ACC112 (cell line): Measurements from ENCODE around the gene RASIP1.
"Not testable (repeated sequence)": the region's sequence is repeated elsewhere in the genome, so short reads cannot be mapped to it uniquely, and the experiment has no call there.

Source experiments
- H2AFZ ChIP-seq: fragments of 200-600 bp; sonication (generic); one replicate; pipeline ENCODE4 v1.6.0; 2017; ENCODE audit warnings: antibody characterized with exemption, low read length; ENCODE audit not compliant: unreplicated experiment
- H3K27ac ChIP-seq: fragments of 200-600 bp; sonication (generic); 2 replicates; pipeline ENCODE4 v1.5.1; 2014; ENCODE audit warnings: low read depth, mild to moderate bottlenecking, antibody characterized with exemption, low read length, moderate library complexity
- H3K27me3 ChIP-seq: fragments of 200-600 bp; sonication (generic); 2 replicates; pipeline ENCODE4 v1.6.1; 2014; ENCODE audit warnings: mild to moderate bottlenecking, antibody characterized with exemption, low read length, moderate library complexity, mixed read lengths; ENCODE audit not compliant: insufficient read depth
- H3K36me3 ChIP-seq: fragments of 200-600 bp; sonication (generic); 2 replicates; pipeline ENCODE4 v1.6.1; 2016; ENCODE audit warnings: mild to moderate bottlenecking, antibody characterized with exemption, low read length, moderate library complexity, mixed read lengths; ENCODE audit not compliant: insufficient read depth
- H3K4me1 ChIP-seq: fragments of 200-600 bp; sonication (generic); one replicate; pipeline ENCODE4 v1.6.1; 2016; ENCODE audit warnings: low read length, mixed read lengths; ENCODE audit not compliant: insufficient read depth, unreplicated experiment, control insufficient read depth
- H3K4me3 ChIP-seq: fragments of 200-600 bp; sonication (generic); 2 replicates; pipeline ENCODE4 v1.5.1; 2014; ENCODE audit warnings: mild to moderate bottlenecking, low read depth, low read length
- H3K79me2 ChIP-seq: fragments of 200-600 bp; sonication (generic); one replicate; pipeline ENCODE4 v1.6.0; 2016; ENCODE audit warnings: low read length; ENCODE audit not compliant: control insufficient read depth, unreplicated experiment, insufficient read depth

Gene RASIP1

DNA sequence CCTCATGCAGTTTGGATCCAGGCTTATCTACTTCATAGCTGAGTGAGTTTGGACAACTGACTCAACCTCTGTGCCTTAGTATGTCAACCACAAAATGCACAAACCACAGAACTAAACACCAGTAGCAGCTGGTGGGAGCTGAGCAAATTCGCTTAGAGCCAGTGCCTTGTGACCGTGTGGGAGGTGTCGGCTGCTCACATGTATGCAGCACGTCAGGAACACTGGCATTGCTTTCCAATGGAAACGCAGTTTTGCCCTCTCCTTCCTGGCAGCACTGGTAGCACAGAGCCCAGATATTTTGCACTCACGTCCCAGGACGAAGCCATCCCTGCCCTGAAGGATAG lies 59.3 kb downstream of the RASIP1 start:
- Histone ChIP-seq H3K27ac (no peak overlapping the region), H3K4me1 (no peaks in the 10 kb centered on the region), H3K36me3 (no peaks in the 10 kb centered on the region)

DNA sequence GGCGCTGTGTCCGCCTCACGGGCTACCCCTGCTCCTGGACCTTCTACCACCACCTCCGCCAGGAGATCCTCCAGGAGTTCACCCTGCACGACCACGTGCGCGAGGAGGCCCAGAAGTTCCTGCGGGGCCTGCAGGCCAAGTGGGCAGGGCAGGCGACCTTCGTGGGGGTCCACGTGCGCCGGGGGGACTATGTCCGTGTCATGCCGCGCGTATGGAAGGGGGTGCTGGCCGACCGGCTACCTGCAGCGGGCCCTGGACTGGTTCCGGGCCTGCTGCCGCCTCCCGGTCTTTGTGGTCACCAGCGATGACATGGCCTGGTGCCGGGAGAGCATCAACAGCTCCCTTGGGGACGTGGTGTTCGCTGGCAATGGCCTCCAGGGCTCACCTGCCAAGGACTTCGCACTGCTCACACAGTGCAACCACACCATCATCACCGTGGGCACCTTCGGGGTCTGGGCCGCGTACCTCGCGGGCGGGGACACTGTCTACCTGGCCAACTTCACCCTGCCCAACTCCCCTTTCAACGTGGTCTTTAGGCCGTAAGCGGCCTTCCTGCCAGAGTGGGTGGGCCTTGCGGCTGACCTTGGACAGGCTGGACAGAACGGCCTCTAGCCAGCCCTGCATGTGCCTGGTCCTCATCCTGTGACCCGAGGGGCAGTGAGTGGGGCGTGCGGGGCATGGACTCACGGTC lies 59.8 kb downstream of the RASIP1 start:
- H3K79me2 ChIP-seq, result no peaks in the 10 kb centered on the region
- H2AFZ ChIP-seq, result no peak overlapping the region
- H3K27me3 ChIP-seq, result no peaks in the 10 kb centered on the region
- H3K36me3 ChIP-seq, result no peaks in the 10 kb centered on the region
- H3K4me3 ChIP-seq, result no peak overlapping the region
- H3K27ac ChIP-seq, result no peak overlapping the region
- H3K4me1 ChIP-seq, result no peaks in the 10 kb centered on the region

More for the DNA sequence above, 59.3 kb downstream of the RASIP1 start:
- Histone ChIP-seq H3K27me3 (no peaks in the 10 kb centered on the region), H3K4me3 (no peak overlapping the region), H3K79me2 (no peaks in the 10 kb centered on the region), H2AFZ (no peak overlapping the region)

DNA sequence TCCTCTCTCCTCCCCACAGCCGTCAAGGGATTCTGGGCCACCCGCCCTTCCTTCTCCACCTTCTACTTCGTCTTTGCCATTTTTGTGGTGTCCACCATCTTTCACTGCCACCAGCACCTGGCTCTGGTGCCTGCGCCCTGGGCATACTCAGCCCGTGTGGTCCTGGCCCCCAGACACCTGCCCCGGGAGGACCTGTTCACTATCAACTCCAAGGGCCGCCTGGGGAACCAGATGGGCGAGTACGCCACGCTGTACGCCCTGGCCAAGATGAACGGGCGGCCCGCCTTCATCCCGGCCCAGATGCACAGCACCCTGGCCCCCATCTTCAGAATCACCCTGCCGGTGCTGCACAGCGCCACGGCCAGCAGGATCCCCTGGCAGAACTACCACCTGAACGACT lies 60.4 kb downstream of the RASIP1 start:
- H3K79me2 ChIP-seq, H3K4me1 ChIP-seq, H2AFZ ChIP-seq, H3K36me3 ChIP-seq, H3K27ac ChIP-seq, H3K4me3 ChIP-seq, H3K27me3 ChIP-seq: not testable (repeated sequence)

DNA sequence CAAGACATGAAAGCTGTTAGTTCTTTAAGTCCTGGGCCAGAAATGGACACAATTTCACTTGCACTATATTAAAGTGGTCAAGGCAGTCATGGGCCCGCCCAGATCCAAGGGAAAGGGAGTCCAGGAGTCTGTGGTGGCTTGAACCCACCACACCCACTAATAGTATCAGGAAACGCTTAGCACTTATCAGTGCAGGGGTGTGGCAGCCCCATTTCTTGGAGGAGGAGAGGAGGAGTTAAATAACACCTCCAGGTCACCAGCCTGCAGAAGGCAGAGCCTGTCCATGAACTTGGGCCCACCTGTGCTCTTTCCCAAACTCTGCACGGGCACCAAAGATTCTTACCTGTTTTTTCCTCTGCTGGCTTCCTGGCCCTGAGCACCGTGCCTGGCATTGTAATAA lies 62.2 kb downstream of the RASIP1 start:
- H3K27me3 ChIP-seq, result no peaks in the 10 kb centered on the region
- no peaks in the 10 kb centered on the region for H3K79me2 ChIP-seq
- H3K27ac ChIP-seq, result no peak overlapping the region
- no peak overlapping the region for H2AFZ ChIP-seq
- no peaks in the 10 kb centered on the region for H3K36me3 ChIP-seq
- H3K4me3 ChIP-seq, result no peak overlapping the region
- peaks cover 4% of the 10 kb centered on the region for H3K4me1 ChIP-seq

DNA sequence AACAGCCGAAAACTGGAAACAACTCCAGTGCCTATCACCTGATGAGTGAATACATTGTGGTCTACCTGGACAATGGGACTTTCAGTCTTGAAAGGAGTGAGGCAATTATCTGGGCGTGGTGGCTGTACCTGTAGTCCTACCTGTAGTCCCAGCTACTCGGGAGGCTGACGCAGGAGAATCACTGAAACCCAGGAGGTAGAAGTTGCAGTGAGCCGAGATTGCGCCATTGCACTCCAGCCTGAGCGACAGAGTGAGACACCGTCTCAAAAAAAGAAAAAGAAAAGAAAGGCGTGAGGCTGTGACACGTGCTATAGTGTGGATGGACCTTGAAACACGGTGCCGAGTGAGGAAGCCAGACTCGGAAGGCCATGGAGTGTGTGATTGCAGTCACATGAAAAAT lies 63.5 kb downstream of the RASIP1 start:
- H3K36me3 ChIP-seq, result no peaks in the 10 kb centered on the region
- H3K4me1 ChIP-seq, result peaks cover 4% of the 10 kb centered on the region
- no peak overlapping the region for H2AFZ ChIP-seq

DNA sequence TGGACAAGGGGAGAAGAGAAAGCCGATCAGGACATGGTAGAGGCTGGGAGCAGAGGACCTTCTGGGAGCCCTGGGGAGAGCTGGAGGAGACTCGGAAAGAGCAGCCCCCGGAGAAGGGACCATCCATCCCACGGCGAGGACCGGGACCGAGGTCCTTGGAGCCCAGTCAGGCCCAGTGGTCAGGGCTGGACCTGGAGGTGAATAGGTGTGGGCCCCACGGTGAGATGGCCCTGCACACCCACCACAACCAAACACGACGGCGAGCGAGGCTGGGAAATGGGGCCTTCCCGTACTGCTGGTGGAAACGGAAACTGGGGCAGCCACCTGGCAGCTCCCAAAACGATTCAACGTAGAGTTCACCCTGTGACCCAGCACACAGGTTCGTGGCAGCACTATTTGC lies 63.9 kb downstream of the RASIP1 start:
- Histone ChIP-seq H3K36me3 (no peaks in the 10 kb centered on the region), H3K4me1 (peaks cover 4% of the 10 kb centered on the region), H3K4me3 (no peak overlapping the region), H3K27me3 (no peaks in the 10 kb centered on the region), H3K79me2 (no peaks in the 10 kb centered on the region), H3K27ac (no peak overlapping the region), H2AFZ (no peak overlapping the region)

More for the DNA sequence above, 63.5 kb downstream of the RASIP1 start:
- H3K27ac ChIP-seq, result no peak overlapping the region
- H3K27me3 ChIP-seq, result no peaks in the 10 kb centered on the region
- H3K79me2 ChIP-seq, result no peaks in the 10 kb centered on the region
- H3K4me3 ChIP-seq, result no peak overlapping the region

DNA sequence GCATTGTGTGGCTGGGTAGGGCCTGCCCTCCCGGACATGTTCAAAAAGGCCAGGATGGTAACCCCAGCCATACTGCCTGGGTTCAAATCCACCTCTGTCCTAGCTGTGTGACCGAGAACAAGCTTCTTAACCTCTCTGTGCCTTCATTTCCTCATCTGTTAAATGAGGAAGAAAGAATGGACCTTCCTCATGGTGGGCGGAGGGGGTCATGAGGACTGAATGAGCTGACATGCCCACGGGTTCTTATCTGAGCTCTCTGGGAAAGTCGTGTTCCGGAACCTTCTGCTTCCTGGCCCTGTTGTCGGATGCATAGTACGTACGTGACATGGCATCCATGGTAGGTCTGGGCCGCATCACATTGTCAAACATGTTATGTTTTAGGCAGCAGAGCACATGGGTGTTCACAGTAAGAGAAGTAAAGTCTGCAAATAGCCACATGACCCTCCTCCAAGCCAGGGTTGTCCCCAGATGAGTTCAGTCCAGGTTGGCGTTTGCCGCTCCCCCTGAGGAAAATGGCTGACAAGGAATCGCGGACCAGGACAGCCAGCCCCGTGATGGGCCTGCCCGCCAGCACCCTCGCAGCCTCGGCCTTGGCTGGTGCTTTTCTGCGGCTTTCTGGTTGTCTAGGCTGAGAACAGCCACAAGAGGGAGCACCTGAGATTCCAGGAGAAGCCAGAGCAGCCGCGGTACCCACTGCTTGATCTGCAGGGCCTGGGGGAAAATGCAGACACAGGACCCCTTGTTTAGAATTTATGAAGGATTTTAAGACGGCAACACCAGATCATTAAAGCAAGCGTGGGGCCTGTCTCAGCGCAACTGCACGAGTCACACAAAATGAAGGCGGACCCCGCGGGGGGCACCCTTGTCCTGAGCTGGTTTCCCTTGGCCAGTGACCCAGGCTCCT lies 65.2 kb downstream of the RASIP1 start:
- Histone ChIP-seq H2AFZ (no peak overlapping the region), H3K4me3 (no peak overlapping the region), H3K36me3 (no peaks in the 10 kb centered on the region), H3K27ac (no peak overlapping the region), H3K79me2 (no peaks in the 10 kb centered on the region), H3K4me1 (peaks cover 4% of the 10 kb centered on the region), H3K27me3 (no peaks in the 10 kb centered on the region)

DNA sequence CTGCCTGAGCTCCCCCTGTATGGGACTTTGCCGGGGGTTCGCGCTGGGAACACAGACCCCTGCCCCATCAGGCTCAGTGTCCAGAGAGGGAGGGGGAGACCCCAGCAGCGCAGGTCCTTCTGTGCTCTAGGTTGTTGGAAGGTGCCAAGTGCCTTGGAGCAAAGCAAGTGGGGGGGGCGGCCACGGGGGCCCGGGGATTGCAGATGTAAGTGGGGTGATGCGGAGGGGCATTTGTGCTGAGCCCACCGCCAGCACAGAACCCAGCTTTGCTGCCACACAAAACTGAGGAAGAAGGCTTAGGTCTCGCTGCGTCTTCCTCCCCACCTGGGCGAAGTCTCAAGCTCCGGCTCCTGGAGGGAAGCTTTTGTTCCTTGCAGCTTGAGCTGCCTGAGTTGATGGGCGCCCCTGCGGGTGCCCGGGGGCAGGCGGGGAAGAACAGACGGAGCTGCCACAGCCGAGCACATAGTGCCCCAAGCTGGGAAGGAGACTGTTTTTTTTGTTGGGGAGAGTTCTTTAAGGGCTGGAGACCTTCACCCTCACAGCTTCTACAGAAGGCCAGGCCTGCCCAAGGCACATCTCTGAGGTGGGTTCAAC lies 66.1 kb downstream of the RASIP1 start:
- H3K27me3 ChIP-seq, result no peaks in the 10 kb centered on the region
- no peaks in the 10 kb centered on the region for H3K79me2 ChIP-seq
- H3K4me3 ChIP-seq, result no peak overlapping the region
- no peak overlapping the region for H3K27ac ChIP-seq
- H2AFZ ChIP-seq, result no peak overlapping the region
- no peaks in the 10 kb centered on the region for H3K36me3 ChIP-seq
- peaks cover 4% of the 10 kb centered on the region for H3K4me1 ChIP-seq

DNA sequence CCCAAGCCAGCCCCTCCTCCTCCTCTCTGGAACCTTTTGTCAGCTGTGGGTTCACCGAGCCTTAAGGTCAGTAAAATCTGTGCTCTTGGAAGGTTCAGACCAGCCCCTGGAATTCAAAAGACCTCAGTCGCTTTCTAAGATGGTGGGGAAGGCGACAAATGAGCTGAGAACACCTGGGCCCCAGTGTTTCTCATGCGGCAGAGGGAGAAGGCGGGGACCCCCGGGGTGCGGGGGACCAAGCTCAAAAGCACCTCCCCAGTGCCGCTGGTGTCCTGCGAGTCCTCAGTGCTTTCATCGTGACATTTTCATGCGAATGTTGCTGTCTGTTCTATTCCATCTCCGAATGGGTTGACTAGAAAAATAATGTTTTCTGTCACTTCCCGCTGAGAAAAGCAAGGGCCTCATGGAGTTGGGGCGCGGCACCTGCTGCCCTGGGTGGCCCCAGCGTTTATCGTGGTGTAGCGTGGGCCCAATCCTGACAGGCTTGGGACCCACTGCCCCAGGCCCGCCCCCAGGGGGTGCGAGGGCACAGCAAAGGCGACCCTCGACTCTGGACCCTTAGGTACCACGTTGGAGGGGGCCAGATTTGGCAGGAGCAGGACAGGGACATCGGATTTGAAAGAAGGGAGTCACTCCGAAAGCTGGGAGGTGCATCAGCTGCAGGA lies 66.8 kb downstream of the RASIP1 start:
- H3K79me2 ChIP-seq, result no peaks in the 10 kb centered on the region
- H3K4me3 ChIP-seq, result no peak overlapping the region
- H3K36me3 ChIP-seq, result no peaks in the 10 kb centered on the region
- peaks cover 4% of the 10 kb centered on the region for H3K4me1 ChIP-seq
- no peak overlapping the region for H2AFZ ChIP-seq
- H3K27ac ChIP-seq, result no peak overlapping the region
- no peaks in the 10 kb centered on the region for H3K27me3 ChIP-seq

DNA sequence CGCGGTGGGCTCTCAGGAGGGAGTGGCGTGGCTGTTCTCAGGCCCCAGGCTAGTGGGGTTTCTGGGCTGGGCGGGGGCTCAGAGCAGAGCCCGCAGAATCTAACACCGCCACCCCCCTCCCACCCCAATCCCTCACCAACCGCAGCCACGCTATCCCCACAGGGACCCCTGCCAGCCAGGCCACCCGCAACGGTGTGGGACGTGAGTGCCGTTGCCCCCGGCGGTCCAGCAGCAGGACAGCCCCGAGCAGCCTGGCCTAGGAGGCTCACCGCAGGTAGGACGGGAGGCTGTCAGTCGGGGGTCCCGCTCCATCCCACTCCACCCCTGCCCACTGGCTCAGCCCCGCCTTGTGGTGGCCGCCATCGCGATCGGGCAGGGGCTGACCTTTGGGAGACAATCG lies 67.4 kb downstream of the RASIP1 start, which contains the start of gene NTN5:
Gene NTN5, minus strand, starts transcription at position 24 of the 400 bp plus-strand sequence. CDS start 2,031 bp downstream, outside the sequence.
- Histone ChIP-seq H3K36me3 (no peaks in the 10 kb centered on the region), H3K4me3 (no peak within 1 kb of the TSS), H3K27ac (no peak within 1 kb of the TSS), H2AFZ (no peak within 1 kb of the TSS), H3K79me2 (no peaks in the 10 kb centered on the region), H3K27me3 (no peaks in the 10 kb centered on the region), H3K4me1 (peaks cover 4% of the 10 kb centered on the region)
